Measurements from ENCODE around the gene CSMD2. TPM values are rescaled to one million over a fixed set of nuclear protein-coding genes. Genes with fewer than 3 reads are reported as not detected.

The CSMD2 gene
- total RNA-seq, 1 experiment from 2014 or later = 2.8 TPM

DNA sequence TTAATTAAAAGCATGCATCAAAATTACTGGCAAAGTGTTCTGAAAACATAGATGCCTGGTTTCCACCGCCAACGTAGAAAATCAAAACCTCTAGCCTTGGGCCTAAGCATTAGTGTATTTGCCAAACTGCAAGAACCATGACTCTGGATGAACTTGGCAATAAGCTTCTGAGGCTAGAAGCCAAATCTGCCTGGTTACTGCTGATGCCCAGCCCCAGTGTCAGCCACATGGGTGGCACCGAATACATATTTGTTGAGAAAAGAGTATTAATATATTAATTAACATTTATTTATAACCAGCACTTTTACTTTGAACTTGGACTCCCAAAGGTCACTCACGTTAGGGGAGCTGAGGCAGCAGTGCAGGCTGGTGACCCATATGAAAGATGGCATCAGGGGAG is 441.8 kb downstream of the CSMD2 start:
- H3K4me3 ChIP-seq (ENCODE audit: low read depth, low read length, poor library complexity, severe bottlenecking) = no peak overlapping the region
- intact Hi-C loops (cut with micrococcal nuclease; ENCODE audit: unreplicated experiment) = no loop called here
- BruUV-seq (replicated peaks) = no TSS peak
- no peaks in the 10 kb centered on the region for H3K36me3 ChIP-seq (ENCODE audit: insufficient read depth, low read length, poor library complexity, severe bottlenecking)
- POLR2A ChIA-PET (ENCODE audit: low non-redundant PET) = no interaction called here
- CTCF ChIA-PET = no interaction called here
- TF ChIP-seq EZH2 (IDR thresholded peaks at IDR 0.05; ENCODE audit: borderline replicate concordance, low read depth, low read length, poor library complexity, severe bottlenecking) (no peak), CTCF (conservative IDR thresholded peaks at IDR 0.05; ENCODE audit: low read depth, low read length) (no peak)
- H3K4me1 ChIP-seq (ENCODE audit: insufficient read depth, low read length, poor library complexity, severe bottlenecking) = no peaks in the 10 kb centered on the region
- H3K9me3 ChIP-seq (ENCODE audit: low read depth, low read length, poor library complexity, severe bottlenecking) = no peaks in the 10 kb centered on the region
- no peak for DNase-seq (ENCODE audit: low spot score)
- H3K27me3 ChIP-seq (replicated peaks; ENCODE audit: insufficient read depth, low read depth, low read length, poor library complexity) = no peaks in the 10 kb centered on the region
- no peak overlapping the region for H3K27ac ChIP-seq (ENCODE audit: low read depth, low read length, poor library complexity, severe bottlenecking)

GRCh38 chr1:33721301-33721815 is 443.7 kb downstream of the CSMD2 start:
- Histone ChIP-seq H3K9me3 (ENCODE audit: low read depth, low read length, poor library complexity, severe bottlenecking) (no peaks in the 10 kb centered on the region), H3K4me3 (ENCODE audit: low read depth, low read length, poor library complexity, severe bottlenecking) (no peak overlapping the region), H3K36me3 (ENCODE audit: insufficient read depth, low read length, poor library complexity, severe bottlenecking) (no peaks in the 10 kb centered on the region), H3K27ac (ENCODE audit: low read depth, low read length, poor library complexity, severe bottlenecking) (no peak overlapping the region), H3K27me3 (replicated peaks; ENCODE audit: insufficient read depth, low read depth, low read length, poor library complexity) (no peaks in the 10 kb centered on the region), H3K4me1 (ENCODE audit: insufficient read depth, low read length, poor library complexity, severe bottlenecking) (no peaks in the 10 kb centered on the region)
- ChIA-PET CTCF (no interaction called here), POLR2A (ENCODE audit: low non-redundant PET) (no interaction called here)
- TF ChIP-seq CTCF (conservative IDR thresholded peaks at IDR 0.05; ENCODE audit: low read depth, low read length) = no peak
- no peak for TF ChIP-seq EZH2 (IDR thresholded peaks at IDR 0.05; ENCODE audit: borderline replicate concordance, low read depth, low read length, poor library complexity, severe bottlenecking)
- BruUV-seq (replicated peaks) = no TSS peak
- no peak for DNase-seq (ENCODE audit: low spot score)
- intact Hi-C loops (cut with micrococcal nuclease; ENCODE audit: unreplicated experiment) = no loop called here

- intact Hi-C loops (cut with micrococcal nuclease; ENCODE audit: unreplicated experiment) = no loop called here
- ChIA-PET CTCF (no interaction called here), POLR2A (ENCODE audit: low non-redundant PET) (interaction anchor here (0.6 kb wide), 1 partner anchor 54 kb away, joined by 3 read pairs; no protein-coding TSS in a partner anchor)
- TF ChIP-seq CTCF (conservative IDR thresholded peaks at IDR 0.05; ENCODE audit: low read depth, low read length) = no peak
- H3K4me1 ChIP-seq (ENCODE audit: insufficient read depth, low read length, poor library complexity, severe bottlenecking) = no peaks in the 10 kb centered on the region
- BruUV-seq (replicated peaks) = no TSS peak
- H3K27me3 ChIP-seq (replicated peaks; ENCODE audit: insufficient read depth, low read depth, low read length, poor library complexity) = no peaks in the 10 kb centered on the region
- no peak overlapping the region for H3K4me3 ChIP-seq (ENCODE audit: low read depth, low read length, poor library complexity, severe bottlenecking)
- DNase-seq (ENCODE audit: low spot score) = peak; percentile 11
- H3K36me3 ChIP-seq (ENCODE audit: insufficient read depth, low read length, poor library complexity, severe bottlenecking) = no peaks in the 10 kb centered on the region
- no peaks in the 10 kb centered on the region for H3K9me3 ChIP-seq (ENCODE audit: low read depth, low read length, poor library complexity, severe bottlenecking)
- H3K27ac ChIP-seq (ENCODE audit: low read depth, low read length, poor library complexity, severe bottlenecking) = no peak overlapping the region
Measured at GRCh38 chr1:33719771-33720670, 445.0 kb downstream of the CSMD2 start.
